Measurements from ENCODE around the gene APBA3.
"Not testable (repeated sequence)": the region's sequence is repeated elsewhere in the genome, so short reads cannot be mapped to it uniquely, and the experiment has no call there.

The APBA3 gene

GRCh38 chr19:3770136-3770999, 8.9 kb upstream of the APBA3 start:
- no peak for DNase-seq

DNA sequence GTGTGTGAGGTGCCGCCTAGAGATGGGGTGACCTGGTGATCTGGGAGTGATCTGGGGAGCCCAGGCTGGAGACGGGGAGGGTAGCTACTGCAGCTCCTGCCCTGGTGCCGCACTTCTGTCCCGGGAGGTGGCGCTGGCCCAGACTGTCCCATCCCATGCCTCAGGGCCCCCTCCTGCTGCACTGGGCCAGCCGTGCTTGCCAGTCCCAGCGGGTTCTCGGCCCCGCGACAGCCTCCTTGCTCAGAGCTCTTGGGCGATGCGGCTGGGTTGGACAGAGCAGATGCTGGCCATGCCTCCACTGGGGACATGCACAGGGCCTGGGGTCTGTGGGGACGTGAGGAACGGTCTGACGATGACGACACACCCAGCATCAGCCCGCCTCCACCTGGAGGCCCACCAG, 8.0 kb upstream of the APBA3 start:
- no peak for DNase-seq

GRCh38 chr19:3768748-3769099, 7.2 kb upstream of the APBA3 start:
- no peak for DNase-seq

- DNase-seq = no peak
Observed at GRCh38 chr19:3768015-3768747, 6.7 kb upstream of the APBA3 start.

GRCh38 chr19:3767050-3767449, 5.6 kb upstream of the APBA3 start:
- DNase-seq = no peak

GRCh38 chr19:3766520-3766919, 5.0 kb upstream of the APBA3 start:
- no peak for DNase-seq

GRCh38 chr19:3765757-3766156, 4.3 kb upstream of the APBA3 start:
- not testable (repeated sequence) for DNase-seq

DNA sequence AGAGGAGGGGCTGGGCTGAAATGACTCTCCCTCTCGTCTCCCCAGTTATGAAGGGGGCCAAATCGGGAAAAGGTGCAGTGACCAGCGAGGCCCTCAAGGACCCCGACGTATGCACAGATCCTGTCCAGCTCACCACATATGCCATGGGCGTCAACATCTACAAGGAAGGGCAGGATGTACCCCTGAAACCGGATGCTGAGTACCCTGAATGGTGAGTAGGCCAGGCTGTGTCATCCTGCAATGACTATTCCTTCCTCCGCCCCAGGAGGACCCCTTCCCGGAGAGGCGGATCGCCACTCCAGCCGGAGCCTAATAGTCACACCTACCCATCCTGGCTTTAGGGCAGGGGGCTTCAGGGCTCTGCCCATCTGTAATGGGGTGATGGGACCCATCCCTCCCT, 3.6 kb upstream of the APBA3 start:
- DNase-seq = no peak

DNA sequence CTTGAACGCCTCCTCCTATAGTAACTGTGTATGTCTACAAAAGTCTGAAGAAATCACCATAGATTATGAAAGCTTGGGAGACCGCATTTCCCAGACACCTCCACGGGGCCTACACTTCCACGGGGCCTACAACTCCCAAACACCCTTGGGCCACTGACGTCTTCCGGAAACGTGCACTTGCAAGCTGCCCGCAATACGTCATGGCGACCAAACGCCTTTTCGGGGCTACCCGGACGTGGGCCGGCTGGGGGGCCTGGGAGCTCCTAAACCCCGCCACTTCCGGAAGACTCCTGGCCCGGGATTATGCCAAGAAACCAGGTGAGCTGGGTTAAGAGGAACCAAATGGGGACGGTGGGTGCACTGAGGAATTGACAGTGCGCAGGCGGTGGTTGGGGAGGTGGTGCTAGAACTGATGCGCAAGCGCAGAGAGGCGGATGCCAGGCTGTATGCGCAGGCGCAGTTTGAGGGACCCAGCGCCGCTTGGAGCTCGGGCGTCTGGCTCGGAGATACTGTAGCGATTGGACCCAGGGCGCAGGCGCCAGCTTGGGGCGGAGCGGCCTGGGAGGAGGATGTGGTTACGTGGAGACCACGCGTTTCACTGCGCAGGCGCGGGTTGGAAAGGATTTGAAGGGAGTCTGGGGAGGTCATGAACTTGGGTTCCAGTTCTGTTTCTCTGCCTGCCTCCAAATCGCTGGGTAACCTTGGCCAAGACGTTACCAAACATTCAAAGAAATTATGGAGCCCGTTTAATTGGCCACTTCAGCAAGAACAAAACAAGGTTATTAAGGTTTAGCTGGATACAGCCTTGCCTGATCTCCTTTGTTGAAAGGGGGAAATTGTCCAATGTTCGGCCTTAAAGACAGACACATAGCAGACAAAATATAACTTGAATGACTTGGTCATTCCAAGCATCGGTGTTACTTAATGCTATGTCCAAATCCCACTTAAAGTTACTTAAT, 1.3 kb upstream of the APBA3 start, which contains the start of gene MRPL54:
TSS of gene MRPL54 (plus strand) at position 182 of the 959 bp plus-strand sequence. CDS start at position 201, 19 bp downstream.
- DNase-seq = peak; percentile 96 to 97

DNA sequence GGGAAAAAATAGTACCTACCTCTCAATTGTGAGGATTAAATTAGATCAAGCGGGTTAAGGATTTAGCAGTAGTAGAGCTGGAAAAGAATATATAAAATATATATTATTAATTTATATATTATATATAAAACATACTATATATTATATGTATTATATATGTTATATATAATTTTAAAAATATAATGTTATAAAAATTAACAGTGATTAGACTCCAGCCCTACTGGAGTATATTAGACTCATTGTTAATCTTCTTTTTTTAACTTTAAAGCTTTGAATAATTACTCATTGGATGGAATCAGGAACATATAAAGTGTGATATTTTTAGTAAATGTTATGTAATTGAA, 610 bp upstream of the APBA3 start:
- no peak for DNase-seq

GRCh38 chr19:3760871-3761361, 576 bp downstream of the APBA3 start:
- DNase-seq = no peak

- DNase-seq = no peak
Observed at GRCh38 chr19:3759482-3760254, 1.8 kb downstream of the APBA3 start.

DNA sequence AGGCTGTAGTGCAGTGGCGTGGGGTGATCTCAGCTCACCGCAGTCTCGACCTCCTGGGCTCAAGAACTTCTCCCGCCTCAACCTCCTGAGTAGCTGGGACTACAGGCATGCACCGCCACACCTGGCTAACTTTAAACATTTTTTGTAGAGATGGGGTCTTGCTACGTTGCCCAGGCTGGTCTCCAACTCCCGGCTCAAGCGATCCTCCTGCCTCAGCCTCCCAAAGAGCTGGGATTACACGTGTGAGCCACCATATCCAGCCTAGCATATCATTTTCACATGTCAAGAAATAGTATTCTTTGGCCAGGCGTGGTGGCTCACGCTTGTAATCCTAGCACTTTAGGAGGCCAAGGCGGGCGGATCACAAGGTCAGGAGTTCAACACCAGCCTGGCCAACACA, 3.2 kb downstream of the APBA3 start:
- DNase-seq = not testable (repeated sequence)

GRCh38 chr19:3757705-3758104, 3.8 kb downstream of the APBA3 start:
- DNase-seq = not testable (repeated sequence)

- DNase-seq = no peak
Observed at GRCh38 chr19:3753631-3754410, 7.7 kb downstream of the APBA3 start.

DNA sequence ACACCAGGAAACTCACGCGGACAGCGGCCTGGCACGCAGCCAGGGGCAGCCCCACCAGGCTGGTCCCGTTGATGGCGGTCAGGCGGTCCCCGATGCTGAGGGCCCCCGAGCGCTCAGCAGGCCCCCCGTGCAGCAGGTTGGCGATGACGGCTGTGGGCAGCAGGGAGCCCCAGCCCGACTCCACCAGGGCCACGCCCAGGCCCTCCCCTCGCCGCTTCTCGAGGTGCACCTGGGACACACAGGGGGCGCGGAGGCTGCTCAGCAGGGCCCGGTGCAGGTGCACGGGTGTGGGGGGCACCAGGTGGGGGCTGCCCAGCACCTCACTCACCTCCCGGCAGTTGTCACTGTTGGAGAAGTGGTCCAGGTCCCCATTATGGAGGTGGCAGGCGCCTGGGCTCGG, 9.0 kb downstream of the APBA3 start:
- DNase-seq = no peak

DNA sequence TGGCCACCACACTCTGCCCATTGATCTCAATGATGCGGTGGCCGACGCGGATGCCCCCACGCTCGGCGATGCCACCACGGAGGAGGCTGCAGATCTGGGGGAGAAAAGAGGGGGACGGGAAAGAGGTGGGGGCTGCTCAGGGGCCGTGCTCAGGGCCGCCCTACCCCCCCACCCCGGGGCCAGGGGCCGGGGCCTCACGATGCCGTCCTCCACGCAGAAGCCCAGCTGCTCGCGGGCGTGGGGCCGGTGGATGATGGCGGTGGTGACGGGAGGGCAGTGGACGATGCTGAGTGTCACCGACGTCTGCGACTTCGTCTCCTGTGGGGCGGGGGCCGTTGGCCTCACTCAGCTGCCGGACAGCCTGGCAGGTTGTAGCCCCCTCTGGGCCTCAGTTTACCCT, 10.3 kb downstream of the APBA3 start:
- no peak for DNase-seq

DNA sequence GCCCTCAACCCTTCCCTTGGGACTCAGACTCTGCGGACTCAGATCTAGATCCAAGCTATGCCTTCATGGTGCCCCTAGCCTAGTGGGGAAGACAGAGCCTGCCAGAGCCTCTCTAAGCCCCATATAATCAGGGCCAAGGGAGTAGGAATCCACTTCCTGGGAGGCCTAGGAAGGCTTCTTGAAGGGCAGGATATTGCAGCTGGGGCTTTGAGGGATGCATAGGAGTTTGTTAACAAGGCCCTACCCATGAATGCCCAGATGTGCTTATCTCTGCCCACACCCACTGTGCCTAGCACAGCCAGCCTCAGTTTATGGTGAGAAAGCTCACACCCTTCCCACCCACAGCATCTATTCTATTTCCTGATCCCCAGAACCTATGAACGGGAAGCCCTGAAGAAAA, 11.3 kb downstream of the APBA3 start:
- no peak for DNase-seq

- no peak for DNase-seq
Observed at GRCh38 chr19:3748965-3749364, 12.5 kb downstream of the APBA3 start.

GRCh38 chr19:3746371-3747056, 15.0 kb downstream of the APBA3 start:
- DNase-seq = no peak

All from NCI-H526 (cell line).